ENCODE data around the gene DNAAF8. TPM values are rescaled to one million over a fixed set of nuclear protein-coding genes. Genes with fewer than 3 reads are reported as not detected.

The DNAAF8 gene
- total RNA-seq, 3 donors from 2014 or later = 0.22 to 1.8 (median 0.98) TPM

DNA sequence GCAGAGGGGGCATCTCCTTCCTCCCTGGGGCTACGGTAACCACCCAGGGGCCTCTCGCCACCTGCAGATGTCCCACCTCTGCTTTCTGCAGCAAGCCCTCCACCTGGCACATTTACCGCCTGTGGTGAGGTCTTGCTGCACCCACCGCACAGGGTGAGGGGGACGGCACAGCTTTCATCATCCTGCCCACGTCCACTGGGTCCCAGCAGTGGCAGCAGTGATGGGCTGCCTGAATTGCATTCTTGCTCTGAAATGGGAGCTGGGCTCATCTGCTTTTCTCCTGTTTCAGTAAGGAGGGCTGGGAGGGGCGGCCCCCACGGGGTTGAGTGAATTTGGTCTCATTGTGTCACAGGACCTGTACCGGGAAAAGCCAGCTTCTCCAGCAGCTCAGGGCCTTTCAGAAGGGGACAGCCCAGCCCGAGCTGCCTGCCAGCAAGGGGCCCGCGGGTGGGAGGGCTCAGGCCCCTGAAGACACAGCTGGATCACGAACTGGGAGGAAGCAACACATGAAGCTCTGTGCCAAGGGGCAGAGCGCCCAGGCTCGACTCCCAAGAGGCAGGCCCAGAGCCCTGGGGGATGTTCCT lies 12.7 kb downstream of the DNAAF8 start:
- no peaks in the 10 kb centered on the region for H3K36me3 ChIP-seq (ENCODE audit: low read depth)
- no peaks in the 10 kb centered on the region for H3K9me3 ChIP-seq
- no peak for ATAC-seq
- DNase-seq = no peak
- TF ChIP-seq, protein P1, sequence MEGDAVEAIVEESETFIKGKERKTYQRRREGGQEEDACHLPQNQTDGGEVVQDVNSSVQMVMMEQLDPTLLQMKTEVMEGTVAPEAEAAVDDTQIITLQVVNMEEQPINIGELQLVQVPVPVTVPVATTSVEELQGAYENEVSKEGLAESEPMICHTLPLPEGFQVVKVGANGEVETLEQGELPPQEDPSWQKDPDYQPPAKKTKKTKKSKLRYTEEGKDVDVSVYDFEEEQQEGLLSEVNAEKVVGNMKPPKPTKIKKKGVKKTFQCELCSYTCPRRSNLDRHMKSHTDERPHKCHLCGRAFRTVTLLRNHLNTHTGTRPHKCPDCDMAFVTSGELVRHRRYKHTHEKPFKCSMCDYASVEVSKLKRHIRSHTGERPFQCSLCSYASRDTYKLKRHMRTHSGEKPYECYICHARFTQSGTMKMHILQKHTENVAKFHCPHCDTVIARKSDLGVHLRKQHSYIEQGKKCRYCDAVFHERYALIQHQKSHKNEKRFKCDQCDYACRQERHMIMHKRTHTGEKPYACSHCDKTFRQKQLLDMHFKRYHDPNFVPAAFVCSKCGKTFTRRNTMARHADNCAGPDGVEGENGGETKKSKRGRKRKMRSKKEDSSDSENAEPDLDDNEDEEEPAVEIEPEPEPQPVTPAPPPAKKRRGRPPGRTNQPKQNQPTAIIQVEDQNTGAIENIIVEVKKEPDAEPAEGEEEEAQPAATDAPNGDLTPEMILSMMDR (IDR thresholded peaks at IDR 0.05) = no peak
- no peaks in the 10 kb centered on the region for H3K4me1 ChIP-seq (ENCODE audit: low read depth)
- no peak overlapping the region for H3K4me3 ChIP-seq
- intact Hi-C loops (cut with DNase I, micrococcal nuclease) = no loop called here

DNA sequence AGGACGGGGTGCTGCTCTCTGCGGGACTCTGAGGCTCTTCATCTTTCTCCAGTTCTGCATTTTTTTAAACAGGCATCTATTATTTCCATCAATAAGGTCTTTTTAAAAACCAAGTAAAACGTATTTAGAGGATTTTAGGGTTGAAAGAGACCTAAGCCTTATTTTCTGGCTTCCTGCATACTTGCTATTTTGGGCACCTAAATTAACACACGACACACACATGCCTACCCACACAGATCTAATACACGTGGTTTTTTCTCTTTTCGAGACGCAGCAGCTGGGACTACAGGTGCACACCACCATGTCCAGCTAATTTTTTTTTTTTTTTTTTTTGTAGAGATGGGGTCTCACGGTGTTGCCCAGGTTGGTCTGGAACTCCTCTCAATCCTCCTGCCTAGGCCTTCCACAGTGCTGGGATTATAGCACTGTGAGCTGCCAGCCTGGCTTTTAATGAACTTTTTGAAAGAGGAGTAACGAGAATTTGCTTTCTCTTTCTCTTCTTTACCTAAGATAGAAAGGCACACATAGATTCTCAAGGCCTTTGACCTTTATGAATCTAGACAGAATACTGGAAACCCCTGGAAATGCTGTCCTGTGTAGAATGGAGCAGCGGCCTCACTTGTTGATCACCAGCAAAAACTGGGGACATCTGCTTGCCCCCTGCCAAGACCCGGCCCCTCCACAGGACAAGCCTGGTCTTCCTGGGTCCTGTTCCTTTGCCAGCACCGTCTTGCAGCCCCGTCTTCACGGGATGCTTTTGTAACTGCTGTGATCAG lies 13.8 kb downstream of the DNAAF8 start:
- DNase-seq = no peak
- H3K4me1 ChIP-seq (ENCODE audit: low read depth) = no peaks in the 10 kb centered on the region
- TF ChIP-seq, protein P1 (IDR thresholded peaks at IDR 0.05) = no peak
- ATAC-seq = no peak
- no peaks in the 10 kb centered on the region for H3K9me3 ChIP-seq
- intact Hi-C loops (cut with DNase I, micrococcal nuclease) = no loop called here
- H3K4me3 ChIP-seq = no peak overlapping the region
- H3K36me3 ChIP-seq (ENCODE audit: low read depth) = peaks cover 3% of the 10 kb centered on the region

DNA sequence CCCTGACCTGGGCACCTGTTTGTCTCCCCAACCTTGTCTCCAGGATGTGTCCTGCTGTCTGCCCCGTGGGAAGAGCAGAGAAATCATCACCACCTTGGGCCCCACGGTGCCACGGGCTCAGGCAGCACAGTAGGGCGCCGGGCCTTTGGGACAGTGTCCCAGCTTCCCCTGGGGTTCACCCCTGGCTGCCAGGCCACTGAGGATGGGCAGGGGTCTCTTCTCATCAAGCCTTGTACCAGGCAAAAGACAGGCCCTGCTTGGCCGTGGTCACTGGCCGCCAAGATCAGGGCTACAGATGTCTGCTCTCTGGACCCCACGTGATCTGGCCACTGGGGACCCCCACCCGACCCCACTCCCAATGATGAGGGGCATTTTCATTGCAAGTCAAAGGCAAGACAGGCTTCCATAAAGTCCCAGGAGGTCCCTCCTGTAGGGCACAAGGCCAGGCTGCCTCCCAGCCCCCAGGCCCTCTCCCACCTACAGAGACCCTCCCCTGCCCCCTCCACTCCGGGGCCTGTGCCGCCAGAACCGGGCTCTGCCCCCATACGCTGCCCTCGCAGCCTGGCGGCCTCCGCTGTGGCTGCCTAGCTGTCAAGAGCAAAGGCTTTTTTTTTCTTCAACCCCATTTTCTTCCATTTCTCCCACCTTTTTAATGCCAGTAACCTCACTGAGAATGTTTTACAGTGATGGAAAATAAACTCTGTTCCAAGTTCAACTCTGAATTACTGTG lies 14.5 kb downstream of the DNAAF8 start:
- Histone ChIP-seq H3K9me3 (no peaks in the 10 kb centered on the region), H3K4me3 (no peak overlapping the region), H3K4me1 (ENCODE audit: low read depth) (no peaks in the 10 kb centered on the region), H3K36me3 (ENCODE audit: low read depth) (peaks cover 3% of the 10 kb centered on the region)
- ATAC-seq (no peak), DNase-seq (no peak)
- TF ChIP-seq, protein P1 (IDR thresholded peaks at IDR 0.05) = no peak
- intact Hi-C loops (cut with DNase I, micrococcal nuclease) = no loop called here

DNA sequence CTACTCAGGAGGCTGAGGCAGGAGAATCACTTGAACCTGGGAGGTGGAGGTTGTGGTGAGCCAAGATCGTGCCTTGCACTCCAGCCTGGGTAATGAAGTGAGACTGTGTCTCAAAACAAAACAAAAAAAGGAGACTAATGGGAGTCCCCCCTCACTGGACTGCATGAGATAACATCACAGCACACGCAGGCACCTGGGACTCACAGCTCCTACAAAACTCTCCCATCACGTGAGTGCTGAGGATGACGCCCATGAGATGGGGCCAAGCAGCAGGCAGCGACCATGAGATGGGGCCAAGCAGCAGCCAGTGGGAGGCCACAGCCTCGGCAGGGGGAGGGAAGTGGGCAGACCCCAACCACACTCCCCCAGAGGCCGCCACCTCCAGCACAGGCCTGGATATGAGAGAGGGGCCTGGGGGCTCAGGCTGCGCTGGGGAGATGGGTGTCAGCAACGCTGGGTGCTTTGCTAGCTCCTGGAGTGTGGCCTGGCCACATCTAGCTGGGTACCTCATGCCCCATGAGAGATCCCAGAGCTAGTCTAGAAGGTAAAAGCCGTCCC lies 15.4 kb downstream of the DNAAF8 start:
- Histone ChIP-seq H3K36me3 (ENCODE audit: low read depth) (peaks cover 3% of the 10 kb centered on the region), H3K4me3 (no peak overlapping the region), H3K9me3 (no peaks in the 10 kb centered on the region), H3K4me1 (ENCODE audit: low read depth) (no peaks in the 10 kb centered on the region)
- no peak for ATAC-seq
- intact Hi-C loops (cut with DNase I, micrococcal nuclease) = no loop called here
- DNase-seq = no peak
- TF ChIP-seq, protein P1 (IDR thresholded peaks at IDR 0.05) = no peak

DNA sequence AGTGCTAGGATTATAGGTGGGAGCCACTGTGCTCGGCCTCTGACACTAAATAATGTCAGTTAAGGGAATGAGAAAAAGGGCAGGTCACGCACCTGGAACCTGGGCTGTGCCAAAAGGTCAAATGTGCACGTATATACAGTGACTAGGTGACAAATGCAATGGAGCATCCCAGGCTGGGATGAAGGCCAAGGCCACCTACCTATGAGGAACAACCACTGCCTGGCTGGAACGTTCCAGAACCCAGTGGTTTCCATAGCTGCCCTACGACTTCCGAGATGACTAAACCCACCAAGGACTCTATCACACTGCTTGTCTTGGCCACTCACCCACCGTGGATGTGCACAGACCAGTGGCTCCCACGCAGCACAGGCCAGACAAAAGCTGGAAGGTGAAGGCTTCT lies 16.6 kb downstream of the DNAAF8 start:
- intact Hi-C loops (cut with DNase I, micrococcal nuclease) = no loop called here
- TF ChIP-seq, protein P1 (IDR thresholded peaks at IDR 0.05) = no peak
- Histone ChIP-seq H3K4me1 (ENCODE audit: low read depth) (no peaks in the 10 kb centered on the region), H3K36me3 (ENCODE audit: low read depth) (peaks cover 3% of the 10 kb centered on the region), H3K4me3 (no peak overlapping the region), H3K9me3 (no peaks in the 10 kb centered on the region)
- no peak for DNase-seq
- ATAC-seq = no peak
